AG10803 (cell line): ENCODE results near the gene HMG20B.

ENCODE experiments used
- DNase-seq: peaks from one replicate; pipeline ENCODE4 v3.0.0; 2010; ENCODE audit warnings: low read depth
- H3K4me3 ChIP-seq: 2 replicates; pipeline ENCODE4 v1.5.1; 2011; ENCODE audit warnings: mild to moderate bottlenecking, low read length, control low read depth
- TF ChIP-seq, protein P1 (sequence below): conservative IDR thresholded peaks from 2 replicates; pipeline ENCODE4 v1.5.1; 2011; ENCODE audit warnings: mild to moderate bottlenecking, low read length, control low read depth, inconsistent platforms

HMG20B gene

DNA sequence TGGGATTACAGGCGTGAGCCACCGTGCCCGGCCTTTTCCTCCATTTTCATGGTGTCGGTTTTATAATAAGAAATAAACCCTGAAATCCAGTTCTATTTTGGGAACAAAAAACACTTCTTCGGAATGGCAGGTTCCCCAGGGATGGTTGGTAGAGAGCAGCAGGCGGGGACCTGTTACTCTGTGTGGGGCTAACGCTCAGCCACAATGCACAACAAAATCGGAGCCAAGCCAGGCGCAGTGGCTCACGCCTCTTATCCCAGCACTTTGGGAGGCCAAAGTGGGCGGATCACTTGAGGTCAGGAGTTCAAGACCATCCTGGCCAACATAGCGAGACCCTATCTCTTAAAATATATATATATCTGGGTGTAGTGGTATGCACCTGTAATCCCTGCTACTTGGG is 28.3 kb downstream of the HMG20B start:
- no peak overlapping the region for H3K4me3 ChIP-seq
- TF ChIP-seq, protein P1, sequence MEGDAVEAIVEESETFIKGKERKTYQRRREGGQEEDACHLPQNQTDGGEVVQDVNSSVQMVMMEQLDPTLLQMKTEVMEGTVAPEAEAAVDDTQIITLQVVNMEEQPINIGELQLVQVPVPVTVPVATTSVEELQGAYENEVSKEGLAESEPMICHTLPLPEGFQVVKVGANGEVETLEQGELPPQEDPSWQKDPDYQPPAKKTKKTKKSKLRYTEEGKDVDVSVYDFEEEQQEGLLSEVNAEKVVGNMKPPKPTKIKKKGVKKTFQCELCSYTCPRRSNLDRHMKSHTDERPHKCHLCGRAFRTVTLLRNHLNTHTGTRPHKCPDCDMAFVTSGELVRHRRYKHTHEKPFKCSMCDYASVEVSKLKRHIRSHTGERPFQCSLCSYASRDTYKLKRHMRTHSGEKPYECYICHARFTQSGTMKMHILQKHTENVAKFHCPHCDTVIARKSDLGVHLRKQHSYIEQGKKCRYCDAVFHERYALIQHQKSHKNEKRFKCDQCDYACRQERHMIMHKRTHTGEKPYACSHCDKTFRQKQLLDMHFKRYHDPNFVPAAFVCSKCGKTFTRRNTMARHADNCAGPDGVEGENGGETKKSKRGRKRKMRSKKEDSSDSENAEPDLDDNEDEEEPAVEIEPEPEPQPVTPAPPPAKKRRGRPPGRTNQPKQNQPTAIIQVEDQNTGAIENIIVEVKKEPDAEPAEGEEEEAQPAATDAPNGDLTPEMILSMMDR, result no peak
- no peak for DNase-seq

DNA sequence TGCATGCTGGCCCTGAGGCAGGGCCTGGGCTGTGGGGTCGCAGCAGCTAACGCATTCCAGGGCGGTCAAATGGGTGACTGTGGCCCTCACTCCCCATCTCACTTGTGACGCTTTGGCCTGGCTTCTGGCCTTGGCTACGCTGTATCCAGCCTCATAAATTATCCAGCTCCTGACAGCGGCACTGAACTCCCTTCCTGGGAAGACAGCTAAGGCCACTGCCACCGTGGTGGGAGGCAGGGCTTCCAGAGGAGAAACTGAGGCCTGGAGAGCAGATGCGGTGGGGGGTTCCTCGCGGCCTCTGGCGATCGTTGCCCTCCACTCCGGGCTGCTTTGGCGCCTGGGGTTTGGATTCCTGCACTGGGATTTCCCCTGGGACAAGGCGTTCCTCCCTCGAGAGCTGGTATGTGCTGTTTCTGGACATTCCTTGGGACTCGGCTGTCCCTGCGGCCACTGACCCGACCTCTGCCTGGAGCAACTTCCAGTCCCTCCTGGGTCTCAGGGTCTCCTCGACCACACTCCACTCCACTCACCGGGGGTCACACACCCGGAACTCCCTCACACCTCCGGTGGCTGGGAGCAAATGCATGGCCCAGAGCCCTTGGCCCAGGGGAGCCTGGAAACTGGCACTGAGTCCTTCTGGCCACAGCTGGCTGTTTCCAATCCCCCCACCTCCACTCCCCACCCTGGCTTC is 30.5 kb downstream of the HMG20B start:
- DNase-seq, result no peak
- TF ChIP-seq, protein P1, result no peak
- H3K4me3 ChIP-seq, result no peak overlapping the region

DNA sequence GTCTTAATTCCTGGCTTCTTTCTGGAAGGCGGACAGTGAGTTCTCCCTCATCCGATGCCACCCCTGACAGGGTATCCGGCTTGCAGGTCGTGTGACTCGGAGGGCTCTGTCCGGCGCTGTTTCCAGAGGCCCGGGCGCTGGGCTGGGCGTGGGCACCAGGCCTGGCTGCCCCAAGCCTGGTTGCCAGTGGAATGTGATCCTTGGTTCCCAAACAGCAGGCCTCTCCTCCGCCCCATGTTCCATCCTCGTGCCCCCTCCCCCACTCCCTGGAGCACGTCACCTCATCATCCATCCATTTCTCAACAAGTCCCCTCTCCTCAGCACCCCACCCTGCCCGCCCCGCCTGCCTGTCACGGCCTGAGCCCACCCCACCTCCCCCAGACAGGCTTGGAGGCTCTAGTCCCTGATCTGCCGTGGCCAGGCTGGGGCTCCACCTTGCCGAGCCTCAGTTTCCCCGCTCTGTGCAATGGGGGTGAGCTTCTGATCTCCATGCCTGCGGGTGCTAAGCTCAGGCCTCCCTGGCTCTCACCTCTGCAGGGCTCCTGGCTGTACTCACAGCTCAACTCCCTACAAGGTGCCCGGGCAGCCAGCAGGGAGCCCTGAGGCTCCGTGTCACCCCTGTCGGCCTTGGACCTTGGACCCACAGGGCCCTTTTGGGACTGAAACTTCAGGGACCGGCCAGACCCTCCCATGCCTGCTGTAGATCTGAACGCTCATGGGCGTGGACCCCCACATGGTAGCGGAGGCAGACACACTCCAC is 31.7 kb downstream of the HMG20B start:
- no peak overlapping the region for H3K4me3 ChIP-seq
- no peak for DNase-seq
- TF ChIP-seq, protein P1, result no peak

DNA sequence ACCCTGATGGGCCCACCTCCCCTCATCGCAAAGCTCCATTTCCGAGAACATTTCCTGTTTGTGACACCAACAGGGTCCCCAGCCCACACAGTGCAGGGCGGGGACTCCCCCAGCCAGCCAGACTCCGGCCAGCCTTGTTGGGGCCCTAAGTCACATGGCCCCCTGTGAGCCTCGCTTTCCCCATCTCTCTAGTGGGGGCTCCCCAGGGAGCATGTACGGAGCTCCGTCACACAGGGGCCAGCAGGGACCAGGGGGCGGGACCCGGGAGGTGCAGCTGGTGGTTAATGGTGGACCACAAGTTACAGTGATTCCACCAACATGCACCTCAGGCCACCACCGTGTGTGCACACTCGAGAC is 32.2 kb downstream of the HMG20B start:
- no peak overlapping the region for H3K4me3 ChIP-seq
- TF ChIP-seq, protein P1, result no peak
- no peak for DNase-seq

DNA sequence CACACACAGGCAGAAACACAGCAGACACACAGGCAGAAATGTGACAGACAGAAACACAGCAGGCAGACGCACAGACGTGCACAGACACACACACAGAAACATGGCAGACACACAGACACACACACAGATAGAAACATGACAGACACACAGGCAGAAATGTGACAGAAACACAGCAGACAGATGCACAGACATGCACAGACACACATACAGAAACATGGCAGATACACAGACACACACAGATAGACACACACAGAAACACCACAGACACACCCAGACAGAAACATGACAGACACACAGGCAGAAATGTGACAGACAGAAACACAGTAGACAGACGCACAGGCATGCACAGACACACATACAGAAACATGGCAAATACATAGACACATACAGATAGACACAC is 32.6 kb downstream of the HMG20B start:
- H3K4me3 ChIP-seq, result peak overlapping the region; percentile 66; the same call in 1 of the 2 replicates
- TF ChIP-seq, protein P1, result no peak

DNA sequence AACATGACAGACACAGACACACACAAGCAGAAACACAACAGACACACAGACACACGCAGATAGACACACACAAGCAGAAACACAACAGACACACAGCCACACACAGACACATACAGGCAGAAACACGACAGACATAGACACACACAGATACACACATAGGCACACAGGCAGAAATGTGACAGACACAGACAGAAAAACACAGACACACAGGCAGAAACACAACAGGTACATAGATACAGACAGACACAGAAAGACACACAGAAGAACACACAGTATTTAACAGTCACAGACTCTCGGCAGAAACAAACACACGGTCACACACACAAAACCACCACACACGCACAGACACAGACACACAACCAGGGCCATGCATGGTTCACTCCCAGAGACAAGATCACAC is 33.0 kb downstream of the HMG20B start:
- no peak for DNase-seq
- TF ChIP-seq, protein P1, result no peak
- peak overlapping the region; percentile 66 for H3K4me3 ChIP-seq

More for the DNA sequence above, 32.6 kb downstream of the HMG20B start:
- no peak for DNase-seq

DNA sequence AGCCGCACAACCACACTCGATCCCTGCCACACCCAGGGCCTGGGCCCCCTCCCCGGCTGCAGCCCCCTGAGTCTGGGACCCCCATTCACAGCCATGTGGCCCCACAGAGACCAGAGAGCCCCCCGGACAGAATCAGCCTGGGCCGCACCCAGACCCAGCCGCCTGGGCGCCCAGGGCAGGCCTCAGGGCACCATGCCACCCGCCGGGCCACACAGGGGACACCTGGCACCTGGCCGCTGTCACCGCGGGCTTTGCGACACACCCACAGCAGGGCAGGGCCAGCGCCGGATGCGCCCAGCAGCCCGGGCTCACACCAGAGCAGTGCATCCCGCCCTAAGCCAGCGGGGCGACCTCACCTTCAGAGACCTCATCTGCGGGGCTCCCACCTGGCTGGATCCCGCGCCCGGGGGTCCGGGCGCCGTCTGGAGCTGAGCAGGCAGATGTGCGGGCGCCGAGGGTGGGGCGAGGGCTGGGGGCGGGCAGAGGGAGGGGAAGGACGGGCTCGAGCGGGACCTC is 33.5 kb downstream of the HMG20B start:
- TF ChIP-seq, protein P1, result no peak
- H3K4me3 ChIP-seq, result peak overlapping the region; percentile 66
- no peak for DNase-seq
